AG04449 (cell line): ENCODE measurements around the gene CEACAM4.

ENCODE experiments used
- CTCF ChIA-PET: fragments of 350-600 bp; formaldehyde crosslinking; extraction: SDS; loops from one replicate; lab custom pipeline; 2021; ENCODE audit warnings: antibody characterized with exemption; lab: Yijun Ruan, JAX
- POLR2A ChIA-PET: fragments of 400-600, 350-600 bp; formaldehyde crosslinking; extraction: SDS; loops from one replicate; lab custom pipeline; 2020; ENCODE audit warnings: antibody characterized with exemption, inconsistent platforms; lab: Yijun Ruan, JAX
- DNase-seq: peaks from one replicate; pipeline ENCODE4 v3.0.0-alpha.2; 2010; ENCODE audit warnings: low read depth, low spot score
- H3K4me3 ChIP-seq: 2 replicates; pipeline ENCODE4 v1.5.1; 2011; ENCODE audit warnings: low read depth, mild to moderate bottlenecking, control low read depth, low read length
- CTCF ChIP-seq: IDR thresholded peaks from one replicate; pipeline ENCODE4 v1.5.1; 2011; ENCODE audit warnings: mild to moderate bottlenecking, moderate library complexity, low read length, control low read depth, inconsistent platforms; ENCODE audit not compliant: insufficient read depth; ENCODE audit errors: missing control alignments

Gene CEACAM4

DNA sequence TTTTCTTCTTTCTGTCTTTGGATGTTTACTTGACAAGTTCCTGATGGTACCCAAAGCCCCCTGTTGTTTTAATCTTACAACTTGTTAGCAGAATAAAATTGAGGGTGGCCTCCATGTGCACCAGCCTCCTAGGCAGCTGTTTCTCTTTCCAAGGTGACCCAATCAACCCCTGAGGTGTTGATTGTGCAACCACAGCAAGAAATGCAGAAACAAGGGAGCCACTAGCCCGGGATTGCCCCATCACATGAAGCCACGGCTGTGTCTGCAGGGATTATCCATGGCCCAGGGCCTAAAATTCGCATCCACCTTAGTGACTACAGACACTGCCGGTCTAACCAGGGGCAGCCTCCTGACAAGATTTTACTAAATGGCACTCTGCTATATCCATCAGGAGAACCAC lies 14.4 kb downstream of the CEACAM4 start:
- ChIA-PET CTCF (interaction anchor here (1.3 kb wide), 1 partner anchor 14 kb away, joined by 4 read pairs; no protein-coding TSS in a partner anchor), POLR2A (no interaction called here)
- DNase-seq = no peak
- TF ChIP-seq CTCF = no peak
- H3K4me3 ChIP-seq = no peak overlapping the region

- TF ChIP-seq CTCF = no peak
- ChIA-PET CTCF (no interaction called here), POLR2A (no interaction called here)
- no peak for DNase-seq
- H3K4me3 ChIP-seq = no peak overlapping the region
Measured at GRCh38 chr19:41610789-41611188, 16.1 kb downstream of the CEACAM4 start.

DNA sequence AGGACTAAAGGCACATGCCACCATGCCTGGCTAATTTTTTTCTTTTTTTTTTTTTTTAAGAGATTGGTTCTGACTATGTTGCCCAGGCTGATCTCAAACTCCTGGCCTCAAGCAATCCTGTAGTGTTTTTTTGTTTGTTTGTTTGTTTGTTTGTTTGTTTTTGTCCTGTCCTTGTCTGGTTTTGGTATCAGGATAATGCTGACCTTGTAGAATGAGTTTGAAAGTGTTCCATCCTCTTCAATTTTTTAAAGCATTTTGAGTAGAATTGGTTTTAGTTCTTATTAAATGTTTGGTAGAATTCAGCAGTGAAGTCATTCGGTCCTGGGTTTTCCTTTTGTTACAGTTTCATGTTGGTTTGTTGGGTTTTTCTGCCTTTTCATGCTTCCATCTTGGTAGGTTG lies 19.2 kb downstream of the CEACAM4 start:
- CTCF ChIA-PET = interaction anchor here (1.0 kb wide), 1 partner anchor 35 kb away, joined by 4 read pairs; no protein-coding TSS in a partner anchor
- H3K4me3 ChIP-seq = no peak overlapping the region
- DNase-seq = no peak
- POLR2A ChIA-PET = no interaction called here
- no peak for TF ChIP-seq CTCF

- no peak for DNase-seq
- POLR2A ChIA-PET = no interaction called here
- TF ChIP-seq CTCF = no peak
- CTCF ChIA-PET = interaction anchor here (1.6 kb wide), 1 partner anchor 9 kb away, joined by 7 read pairs; no protein-coding TSS in a partner anchor
- no peak overlapping the region for H3K4me3 ChIP-seq
Measured at GRCh38 chr19:41606215-41606837, 20.5 kb downstream of the CEACAM4 start.

DNA sequence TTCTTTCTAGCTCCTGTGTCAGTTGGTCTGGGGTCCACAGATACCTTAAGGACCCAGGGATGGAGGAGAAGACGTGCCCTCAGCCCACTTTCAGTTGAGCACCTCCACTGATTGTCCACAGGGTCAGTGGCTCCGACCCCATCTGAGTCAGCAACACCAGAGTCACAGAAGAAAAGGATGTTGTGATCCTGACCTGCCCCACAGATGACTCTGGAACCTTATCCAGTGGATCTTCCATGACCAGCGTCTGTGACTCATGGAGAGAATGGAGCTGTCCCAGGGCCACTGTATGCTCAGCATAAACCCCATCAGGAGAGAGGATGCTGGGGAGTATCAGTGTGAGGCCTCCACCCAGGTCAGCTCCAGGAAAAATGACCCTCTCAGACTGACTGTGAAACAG lies 22.0 kb downstream of the CEACAM4 start:
- POLR2A ChIA-PET = no interaction called here
- TF ChIP-seq CTCF = no peak
- no peak for DNase-seq
- no peak overlapping the region for H3K4me3 ChIP-seq
- CTCF ChIA-PET = interaction anchor here (0.6 kb wide), 1 partner anchor 33 kb away, joined by 3 read pairs; no protein-coding TSS in a partner anchor

DNA sequence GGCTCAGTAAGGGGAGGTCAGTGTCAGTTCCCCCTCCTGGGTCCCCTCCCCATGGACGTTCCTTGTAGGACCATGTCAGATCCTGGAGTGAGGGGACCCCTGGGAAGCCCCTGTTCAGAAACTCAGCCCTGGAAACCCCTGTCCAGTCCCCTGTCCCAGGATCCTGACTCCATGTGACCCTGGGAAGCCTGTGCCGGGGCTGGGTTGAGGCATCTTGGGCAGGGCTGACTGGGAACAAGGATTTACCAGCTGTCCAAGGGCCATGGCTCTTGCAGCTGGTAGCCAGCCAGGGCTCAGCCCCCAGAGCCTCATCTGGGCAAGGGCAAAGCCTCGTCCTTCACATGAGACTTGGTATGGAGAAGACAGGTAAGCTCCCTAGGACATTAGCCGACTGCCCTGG lies 25.1 kb downstream of the CEACAM4 start:
- no peak for DNase-seq
- ChIA-PET CTCF (interaction anchor here (1.4 to 1.6 kb wide), 2 partner anchors 11 to 32 kb away, joined by 3 read pairs; no protein-coding TSS in a partner anchor), POLR2A (no interaction called here)
- no peak for TF ChIP-seq CTCF
- no peak overlapping the region for H3K4me3 ChIP-seq
